Medulla oblongata (tissue), 1 donor: ENCODE results near the gene EFCAB7.

Experiments
- DNase-seq: peaks from one replicate; pipeline ENCODE4 v3.0.0-alpha.2; 2015; ENCODE audit errors: extremely low spot score

Gene EFCAB7

DNA sequence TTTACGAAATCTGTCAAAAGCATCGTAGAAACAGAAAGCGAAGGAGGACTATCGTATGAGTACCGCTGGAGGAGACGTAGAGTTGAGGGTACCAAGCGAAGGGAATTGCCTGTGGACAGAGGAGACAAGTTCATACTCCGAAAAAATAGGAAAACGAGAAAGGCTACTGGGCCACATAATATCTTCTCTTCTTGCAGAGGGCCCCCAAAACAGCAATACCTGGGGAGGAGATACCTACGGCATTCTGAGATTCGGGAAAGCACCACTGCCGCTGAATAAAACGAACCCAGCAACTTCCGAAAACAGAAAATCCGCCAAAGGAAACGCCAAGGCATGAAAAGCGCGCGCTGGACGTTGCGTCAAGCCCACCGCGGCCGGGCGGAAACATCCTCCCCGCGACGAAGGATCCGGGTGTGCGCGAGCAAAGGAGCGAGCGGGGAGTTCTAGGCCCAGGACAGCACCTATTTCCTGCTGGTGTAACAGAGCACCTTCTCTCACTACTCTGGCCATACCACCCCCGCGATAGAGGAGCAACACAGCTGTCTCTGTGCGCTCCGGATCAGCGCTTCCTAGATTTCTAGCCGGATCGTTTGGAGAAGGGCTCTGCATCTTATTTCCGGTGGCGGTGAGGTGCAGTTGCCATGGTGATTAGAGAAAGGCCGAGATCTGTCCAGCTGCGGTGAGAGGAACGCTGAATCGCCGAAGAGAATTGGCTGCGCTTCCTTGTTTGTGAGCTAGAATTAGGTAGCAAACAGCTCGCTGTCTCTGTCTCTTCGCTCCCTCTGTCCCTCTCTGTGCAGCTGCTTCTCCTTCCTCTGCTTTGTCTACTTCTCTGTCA lies at the start of gene EFCAB7, which contains the start of gene ITGB3BP:
Gene EFCAB7 (plus strand): TSS at position 635 of the 838 bp plus-strand sequence. CDS start 2,048 bp downstream, outside the sequence.
Gene ITGB3BP (minus strand): TSS at position 335 of the 838 bp plus-strand sequence. CDS start 92 bp downstream, at position 243.
- peak; percentile 95 for DNase-seq

DNA sequence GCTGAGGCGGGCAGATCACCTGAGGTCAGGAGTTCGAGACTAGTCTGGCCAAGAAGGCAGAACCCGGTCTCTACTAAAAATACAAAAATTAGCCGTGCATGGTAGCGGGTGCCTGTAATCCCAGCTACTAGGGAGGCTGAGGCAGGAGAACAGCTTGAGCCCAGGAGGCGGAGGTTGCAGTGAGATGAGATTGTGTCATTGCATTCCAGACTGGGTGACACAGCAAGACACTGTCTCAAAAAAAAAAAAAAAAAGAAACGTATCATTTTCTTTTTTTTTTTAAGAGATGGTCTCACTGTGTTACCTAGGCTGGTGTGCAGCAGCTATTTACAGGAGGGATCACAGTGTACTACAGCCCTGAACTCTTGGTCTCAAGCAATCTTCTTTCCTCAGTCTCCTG lies 47.6 kb upstream of the EFCAB7 start:
- no peak for DNase-seq

- DNase-seq, result no peak
These were observed 43.3 kb upstream of the EFCAB7 start for GRCh38 chr1:63480057-63480456.

DNA sequence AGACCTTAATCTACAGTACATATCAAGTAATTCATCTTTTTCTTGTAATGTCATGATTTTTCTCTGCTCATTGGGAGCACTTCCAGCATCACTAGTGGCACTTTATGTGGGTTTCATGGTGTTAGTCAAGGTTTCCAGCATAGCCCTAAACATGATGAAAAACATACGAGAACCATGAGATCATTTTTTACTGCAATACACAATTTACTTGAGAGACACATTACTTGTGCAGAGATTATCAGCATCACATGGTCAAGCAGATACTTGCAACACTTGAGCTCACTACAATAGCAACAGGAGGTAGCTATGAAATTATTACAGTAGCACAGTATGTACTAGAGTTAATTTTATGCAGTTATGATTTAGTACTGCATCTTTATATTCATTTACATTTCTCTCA lies 36.7 kb upstream of the EFCAB7 start:
- no peak for DNase-seq

DNA sequence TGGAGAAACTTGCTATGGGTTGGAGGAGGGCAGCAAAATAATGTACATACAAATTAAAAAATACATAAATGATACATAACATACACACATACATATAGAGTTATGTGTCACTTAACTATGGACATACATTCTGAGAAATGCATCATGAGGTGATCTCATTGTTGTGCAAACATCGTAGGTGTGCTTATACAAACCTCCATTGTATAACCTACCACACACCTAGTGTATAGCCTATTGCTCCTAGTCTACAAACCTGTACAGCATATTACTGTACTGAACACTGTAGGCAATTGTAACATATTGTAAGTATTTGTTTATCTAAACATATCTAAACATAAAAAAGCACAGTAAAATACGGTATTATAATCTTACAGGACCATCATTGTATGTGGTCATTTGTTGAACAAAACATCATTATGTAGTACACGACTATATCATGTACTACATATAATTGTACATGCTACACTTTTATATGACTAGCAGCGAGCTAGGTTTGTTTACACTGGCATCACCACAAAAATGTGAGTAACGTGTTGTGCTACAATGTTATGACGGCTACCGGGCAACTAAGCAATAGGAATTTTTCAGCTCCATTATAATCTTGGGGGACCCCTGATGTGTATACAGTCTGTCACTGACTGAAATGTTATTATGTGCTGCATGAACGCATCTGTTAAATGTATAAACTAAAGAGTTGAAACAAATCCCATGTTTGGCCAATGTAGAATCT lies 35.8 kb upstream of the EFCAB7 start:
- DNase-seq, result no peak

DNA sequence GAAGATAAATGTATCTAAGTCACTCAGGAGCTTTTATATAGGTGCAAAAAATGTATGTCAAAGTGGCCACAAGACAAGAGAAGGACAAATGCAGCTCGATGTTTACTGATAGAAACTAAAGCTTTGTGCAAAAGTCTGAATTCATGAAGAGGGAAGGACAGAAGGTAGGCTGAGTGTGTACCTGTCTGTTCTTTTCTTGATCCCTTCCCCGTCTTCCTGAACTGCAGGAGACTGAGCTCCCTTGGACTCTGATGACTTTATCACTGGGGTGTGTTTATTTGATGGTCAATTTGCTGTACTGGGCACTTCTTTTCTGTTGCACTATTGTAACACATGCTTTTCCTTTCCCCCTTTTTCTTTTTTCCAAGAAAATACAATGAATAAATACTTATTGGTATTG lies 25.7 kb upstream of the EFCAB7 start:
- DNase-seq, result no peak

- no peak for DNase-seq
These were observed 25.2 kb upstream of the EFCAB7 start for GRCh38 chr1:63498106-63498505.

GRCh38 chr1:63501256-63501655 lies 22.1 kb upstream of the EFCAB7 start:
- DNase-seq, result no peak

DNA sequence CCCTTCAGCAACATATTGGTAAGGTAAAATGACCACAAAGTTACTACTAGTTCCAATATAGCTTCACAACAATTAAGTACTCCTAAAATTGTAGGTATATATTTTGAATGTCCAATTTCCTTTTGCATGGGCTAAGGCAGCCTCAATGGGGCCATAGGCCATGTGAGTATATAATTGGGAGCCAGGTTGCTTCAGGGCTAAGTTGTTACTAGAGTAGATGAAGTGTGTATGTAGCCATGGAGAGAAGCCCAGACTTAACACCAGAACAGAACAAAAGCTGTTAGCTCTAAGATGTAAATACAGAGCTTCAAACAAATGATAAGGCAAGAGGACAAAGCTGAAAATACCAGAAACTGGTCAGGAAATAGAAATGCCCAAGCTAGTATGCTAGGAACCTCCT lies 16.5 kb upstream of the EFCAB7 start:
- no peak for DNase-seq

DNA sequence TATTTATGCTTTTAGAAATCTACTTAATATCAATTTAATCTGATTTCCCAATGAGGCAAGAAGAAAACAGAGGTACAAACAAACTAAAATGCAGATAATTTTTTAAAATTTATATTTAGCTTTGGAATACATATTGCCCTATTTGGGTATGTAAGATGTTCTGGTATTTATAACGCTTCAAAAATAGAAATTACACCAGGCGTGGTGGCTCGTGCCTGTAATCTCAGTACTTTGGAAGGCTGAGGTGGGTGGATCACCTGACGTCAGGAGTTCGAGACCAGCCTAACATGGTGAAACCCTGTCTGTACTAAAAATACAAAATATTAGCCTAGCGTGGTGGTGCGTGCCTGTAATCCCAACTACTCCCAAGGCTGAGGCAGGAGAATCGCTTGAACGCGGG lies 13.6 kb upstream of the EFCAB7 start:
- DNase-seq, result no peak

- DNase-seq, result no peak
These were observed 10.7 kb upstream of the EFCAB7 start for GRCh38 chr1:63512584-63512983.

DNA sequence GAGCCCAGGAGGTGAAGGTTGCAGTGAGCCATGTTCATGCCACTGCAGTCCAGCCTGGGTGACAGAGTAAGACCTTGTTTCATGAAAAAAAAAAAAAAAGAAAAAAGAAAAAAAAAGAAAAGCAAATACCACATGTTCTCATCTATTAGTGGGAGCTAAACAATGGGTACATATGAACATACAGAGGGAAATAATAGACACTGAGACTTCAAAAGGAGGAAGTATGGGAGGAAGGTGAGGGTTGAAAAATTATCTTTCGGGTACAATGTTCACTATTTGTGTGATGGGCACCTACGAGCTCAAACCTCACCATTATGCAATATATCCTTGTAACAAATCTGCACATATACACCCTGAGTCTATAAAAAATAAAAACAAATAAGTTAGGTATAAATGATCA lies 6.7 kb upstream of the EFCAB7 start:
- DNase-seq, result no peak

DNA sequence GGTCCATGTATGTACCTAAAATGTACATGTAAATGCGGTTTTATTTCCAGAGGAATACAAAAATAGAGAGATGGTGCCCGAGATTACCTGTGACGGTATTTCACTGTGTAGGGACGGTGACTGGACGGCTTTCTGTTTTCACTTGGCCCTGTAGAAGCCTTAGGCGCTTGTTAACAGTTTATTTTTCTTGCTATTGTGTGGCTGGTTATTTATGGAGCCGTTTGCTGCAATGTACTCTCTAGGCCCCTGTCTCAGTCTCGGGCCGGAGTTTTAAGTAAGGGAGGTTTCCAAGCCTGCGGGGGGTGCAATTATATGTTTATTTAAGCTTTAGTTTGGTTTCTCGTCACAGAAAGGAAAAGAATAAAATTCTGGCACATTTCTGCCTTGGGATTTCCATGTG lies 413 bp downstream of the EFCAB7 start:
- DNase-seq, result no peak

DNA sequence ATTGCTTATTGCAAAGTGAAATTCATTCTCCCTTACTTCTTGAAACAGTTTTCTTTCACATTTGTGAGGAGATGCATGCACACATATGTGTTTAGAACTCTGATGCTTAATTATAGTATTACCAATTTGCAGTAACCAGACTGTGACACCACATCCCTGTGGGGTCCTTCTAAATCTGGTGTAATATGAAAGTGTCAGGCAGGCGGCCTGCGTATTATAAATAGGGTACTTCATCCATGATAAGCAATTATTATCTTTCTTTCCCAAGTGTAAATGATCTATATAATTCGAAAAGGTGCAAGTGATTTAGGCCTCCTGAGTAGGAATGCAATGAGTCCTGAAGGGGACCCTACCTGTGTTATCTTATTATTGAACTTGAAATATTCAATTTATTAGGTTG lies 876 bp downstream of the EFCAB7 start:
- no peak for DNase-seq

- DNase-seq, result no peak
These were observed 9.4 kb downstream of the EFCAB7 start for GRCh38 chr1:63532727-63533126.

GRCh38 chr1:63533931-63534330 lies 10.6 kb downstream of the EFCAB7 start:
- DNase-seq, result no peak

DNA sequence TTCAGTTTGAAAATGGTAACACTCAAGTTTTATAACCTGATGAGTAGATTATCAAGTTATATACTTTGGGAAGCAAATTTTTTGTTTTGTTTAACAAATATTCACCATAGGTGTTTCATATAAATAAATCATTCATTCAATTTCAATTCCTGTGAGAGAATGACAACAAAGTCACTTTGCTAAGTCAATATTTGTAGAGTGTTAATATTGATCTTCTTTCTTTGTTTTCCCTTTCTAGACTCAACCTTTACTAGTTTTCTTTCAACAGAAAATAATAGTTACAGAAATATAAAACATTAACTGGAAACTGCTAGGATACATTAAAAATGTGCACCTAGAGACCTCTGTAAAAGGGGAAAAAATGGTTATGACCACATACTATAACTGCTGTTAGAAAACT lies 11.1 kb downstream of the EFCAB7 start:
- no peak for DNase-seq

- no peak for DNase-seq
These were observed 13.7 kb downstream of the EFCAB7 start for GRCh38 chr1:63537006-63537405.

- no peak for DNase-seq
These were observed 14.6 kb downstream of the EFCAB7 start for GRCh38 chr1:63537940-63538339.

DNA sequence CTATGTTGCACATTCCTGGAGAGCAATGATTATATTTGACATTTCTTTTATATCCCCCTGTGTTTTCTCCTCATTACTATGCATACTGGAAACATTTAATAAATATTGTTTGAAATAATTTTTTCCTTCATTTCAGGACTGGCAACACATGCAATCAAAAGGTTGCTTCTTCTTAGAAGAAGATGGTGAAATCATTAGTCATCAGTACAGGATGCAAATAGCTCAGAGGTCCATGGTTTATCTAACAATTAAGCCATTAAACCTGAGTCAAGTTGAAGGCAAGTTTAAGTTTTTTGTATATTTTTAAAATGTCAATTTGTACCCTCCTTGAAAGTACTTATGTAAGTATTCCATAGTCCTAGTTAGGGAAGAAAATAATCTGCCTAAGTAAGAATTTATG lies 22.5 kb downstream of the EFCAB7 start:
- DNase-seq, result no peak

GRCh38 chr1:63547621-63548294 lies 24.4 kb downstream of the EFCAB7 start:
- DNase-seq, result no peak

DNA sequence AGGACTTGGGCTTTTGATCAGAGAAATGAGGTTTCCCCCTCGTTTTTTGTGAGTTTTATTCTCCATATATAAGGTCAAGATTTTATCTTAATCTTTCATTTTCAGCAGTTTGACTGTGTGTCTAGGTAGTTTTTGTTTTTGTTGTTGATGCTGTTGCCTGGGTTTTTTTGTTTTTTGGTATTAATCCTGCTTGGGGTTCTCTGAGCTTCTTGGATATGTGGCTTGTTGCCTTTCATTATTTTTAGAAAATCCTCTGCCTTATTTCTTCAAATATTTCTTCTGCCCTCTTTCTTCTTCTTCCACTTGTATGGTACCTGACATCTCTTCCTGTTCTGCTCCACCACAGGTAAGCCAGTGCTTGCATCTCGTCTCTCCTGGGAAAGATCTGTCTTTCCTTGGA lies 25.0 kb downstream of the EFCAB7 start:
- DNase-seq, result no peak
